Right lobe of liver (tissue), 6 donors: Measurements from ENCODE around the gene MYCBP2. TPM values are rescaled to one million over a fixed set of nuclear protein-coding genes. Genes with fewer than 3 reads are reported as not detected.

ENCODE experiments used
- ATAC-seq, 4 donors: fragments of 200-7000 bp; cut with Tn5 transposase; one replicate each; pipeline ENCODE4 v1.9.1; 2020; ENCODE audit warnings: mild to moderate bottlenecking in 4 of 4, moderate library complexity in 4 of 4
- DNase-seq, 3 donors: peaks; one replicate each; pipeline ENCODE4 v3.0.0-alpha.2; 2020
- H3K27ac ChIP-seq, 3 donors: fragments of 200-600 bp; one replicate each; pipeline ENCODE4 v1.8.0; 2022
- H3K27me3 ChIP-seq, 2 donors: fragments of 200-600 bp; one replicate each; pipeline ENCODE4 v1.8.0; 2022
- H3K36me3 ChIP-seq, 4 donors: fragments of 200-600 bp; sonication (generic) in 1 of 4; one replicate each; pipeline versions ENCODE4 v1.5.1 to v1.8.0; 2017 to 2022; ENCODE audit warnings: control low read depth in 1 of 4
- H3K4me1 ChIP-seq, 4 donors: fragments of 200-600 bp; sonication (generic) in 1 of 4; one replicate each; pipeline versions ENCODE4 v1.5.1 to v1.8.0; 2017 to 2022; ENCODE audit warnings: control low read depth in 1 of 4
- H3K4me3 ChIP-seq, 3 donors: fragments of 200-600 bp; one replicate each; pipeline ENCODE4 v1.8.0; 2022
- H3K9me3 ChIP-seq, 4 donors: fragments of 200-600 bp; sonication (generic) in 1 of 4; one replicate each; pipeline versions ENCODE4 v1.5.1 to v1.8.0; 2017 to 2022; ENCODE audit warnings: control low read depth in 1 of 4
- POLR2A ChIP-seq: fragments of 450-650 bp; IDR thresholded peaks from one replicate; pipeline ENCODE4 v1.6.1; 2017; ENCODE audit warnings: antibody characterized with exemption, mild to moderate bottlenecking
- WGBS: methylation state at CpG from one replicate; pipeline ENCODE4 v1.1.6; 2018; ENCODE audit warnings: low coverage, low lambda C conversion rate; ENCODE audit not compliant: insufficient coverage; ENCODE audit errors: missing lambda C conversion rate; 5-methylcytosine and 5-hydroxymethylcytosine counted together
- intact Hi-C, 2 donors: fragments of 100-400 bp; cut with DNase I; formaldehyde crosslinking; loops; one replicate each; pipeline versions ENCODE4 v1.11.2 to v1.14.1; 2022
- total RNA-seq, 6 experiments: library from RNA; depleted of rRNA in 2 of 6; stranded (reverse); fragments of >200 nt in 2 of 6; fragmentation: NEBNext Ultra II Directional in 3 of 6; extraction: Animal tissue kit (Norgen Biotek cat#: 25700) in 3 of 6; gene quantifications; one replicate each; pipeline versions ENCODE4 v1.1.0 to v1.2.4, GENCODE V29; 2016 to 2023
- TF ChIP-seq, protein P1 (sequence below), 4 donors: fragments of 200-600 bp in 3 of 4; fragments of 450-650 bp in 1 of 4; IDR thresholded peaks; one replicate each; pipeline versions ENCODE4 v1.5.1 to v1.8.0; 2016 to 2022; ENCODE audit warnings: antibody characterized with exemption in 4 of 4, mild to moderate bottlenecking in 2 of 4
- donor health status: DM: no; HTN: yes; CAD: no.
- donor health status: DM: no; HTN: no; CAD: no.
- donor health status: DM: no; HTN: no; CAD: no.
- donor health status: DM: no; HTN: yes; CAD: no.
- donor health status: DM: no; HTN: yes; CAD: no.

The MYCBP2 gene
- total RNA-seq, 6 experiments from 2014 or later: 27.8 to 50.1 (median 43.2) TPM

DNA sequence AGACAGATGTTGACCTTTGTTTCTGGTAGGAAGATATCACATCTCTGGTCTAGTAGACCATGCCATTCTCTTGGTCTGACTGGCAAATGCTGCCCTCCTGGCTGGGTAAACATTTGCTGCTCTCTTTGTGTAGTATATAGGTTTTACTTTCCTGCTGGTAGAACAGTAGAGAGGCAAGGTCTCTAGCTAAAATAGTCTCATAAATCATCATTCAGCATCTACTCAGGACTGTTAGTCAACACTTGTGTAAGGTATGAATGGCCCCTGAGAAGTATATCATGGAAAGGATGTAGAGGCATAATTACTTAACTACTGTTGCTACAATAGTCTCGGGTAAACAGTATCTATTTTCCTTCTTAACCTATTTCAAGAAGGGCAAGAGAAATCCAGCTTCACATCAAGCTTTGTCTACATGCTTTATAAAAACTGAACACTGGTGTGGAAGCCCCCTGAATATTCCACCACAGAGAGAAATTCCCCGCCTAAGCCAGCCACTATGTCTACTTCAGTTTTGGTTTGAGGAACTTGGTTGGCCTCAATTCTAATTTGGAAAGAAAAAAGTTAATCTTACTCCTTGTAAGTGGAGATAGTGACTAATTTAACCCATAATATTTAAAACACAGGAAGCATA, 18.4 kb upstream of the MYCBP2 start:
- H3K4me3 ChIP-seq: no peak overlapping the region
- TF ChIP-seq POLR2A: no peak
- TF ChIP-seq, protein P1, sequence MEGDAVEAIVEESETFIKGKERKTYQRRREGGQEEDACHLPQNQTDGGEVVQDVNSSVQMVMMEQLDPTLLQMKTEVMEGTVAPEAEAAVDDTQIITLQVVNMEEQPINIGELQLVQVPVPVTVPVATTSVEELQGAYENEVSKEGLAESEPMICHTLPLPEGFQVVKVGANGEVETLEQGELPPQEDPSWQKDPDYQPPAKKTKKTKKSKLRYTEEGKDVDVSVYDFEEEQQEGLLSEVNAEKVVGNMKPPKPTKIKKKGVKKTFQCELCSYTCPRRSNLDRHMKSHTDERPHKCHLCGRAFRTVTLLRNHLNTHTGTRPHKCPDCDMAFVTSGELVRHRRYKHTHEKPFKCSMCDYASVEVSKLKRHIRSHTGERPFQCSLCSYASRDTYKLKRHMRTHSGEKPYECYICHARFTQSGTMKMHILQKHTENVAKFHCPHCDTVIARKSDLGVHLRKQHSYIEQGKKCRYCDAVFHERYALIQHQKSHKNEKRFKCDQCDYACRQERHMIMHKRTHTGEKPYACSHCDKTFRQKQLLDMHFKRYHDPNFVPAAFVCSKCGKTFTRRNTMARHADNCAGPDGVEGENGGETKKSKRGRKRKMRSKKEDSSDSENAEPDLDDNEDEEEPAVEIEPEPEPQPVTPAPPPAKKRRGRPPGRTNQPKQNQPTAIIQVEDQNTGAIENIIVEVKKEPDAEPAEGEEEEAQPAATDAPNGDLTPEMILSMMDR (IDR thresholded peaks at IDR 0.05): no peak
- ATAC-seq (no peak), DNase-seq (no peak)
- intact Hi-C loops: loop anchor here in 1 of 2 donors (10.0 kb wide), 1 partner anchor 140 kb away; no protein-coding TSS in a partner anchor
- no peaks in the 10 kb centered on the region for H3K27me3 ChIP-seq
- no peaks in the 10 kb centered on the region for H3K4me1 ChIP-seq
- no peak overlapping the region for H3K27ac ChIP-seq
- WGBS: 53% methylated on average over 2 of the region's 2 CpGs
- H3K36me3 ChIP-seq: no peaks in the 10 kb centered on the region
- H3K9me3 ChIP-seq: no peaks in the 10 kb centered on the region

DNA sequence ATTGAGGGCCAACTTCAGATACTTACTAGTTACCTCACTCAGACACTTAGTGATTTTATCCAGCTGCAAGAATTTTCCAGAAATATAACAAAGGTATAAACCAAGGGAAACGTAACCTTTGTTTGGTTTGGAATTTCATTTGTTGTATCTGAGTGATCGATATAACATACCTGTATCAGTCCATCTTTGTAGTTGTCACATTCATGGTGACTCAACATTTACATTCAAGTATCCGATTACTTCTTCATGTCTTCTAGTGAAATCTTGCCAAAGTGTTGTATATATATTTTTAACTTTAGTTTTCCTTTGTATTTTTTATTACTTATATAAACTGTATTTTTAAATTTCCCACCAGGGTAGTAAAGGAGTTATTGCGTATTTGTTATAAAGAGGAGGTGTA, 16.9 kb upstream of the MYCBP2 start:
- 95% methylated on average over 4 of the region's 4 CpGs for WGBS
- H3K4me1 ChIP-seq: no peaks in the 10 kb centered on the region

DNA sequence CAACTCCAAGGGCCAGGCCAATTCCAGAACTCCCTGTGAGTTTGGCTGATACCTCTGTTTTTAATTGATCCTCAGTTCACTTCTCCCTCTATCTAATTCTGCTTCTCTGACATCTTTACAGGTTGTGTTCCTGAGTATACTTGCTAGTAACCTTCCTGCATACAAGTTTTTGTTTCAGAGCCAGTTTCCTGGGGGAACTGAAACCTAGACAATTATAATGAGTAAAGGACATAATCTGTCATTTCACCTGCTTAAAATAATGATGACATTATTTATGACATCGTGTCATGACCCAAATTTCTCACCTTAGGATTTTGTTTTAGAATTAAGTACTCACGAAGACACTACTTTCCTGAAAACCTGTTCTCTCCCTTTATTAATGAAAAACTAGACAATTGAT, 12.5 kb upstream of the MYCBP2 start:
- no peaks in the 10 kb centered on the region for H3K27me3 ChIP-seq
- intact Hi-C loops: no loop called here
- 70% methylated on average over 2 of the region's 2 CpGs for WGBS
- H3K36me3 ChIP-seq: no peaks in the 10 kb centered on the region
- TF ChIP-seq, protein P1 (IDR thresholded peaks at IDR 0.05): no peak
- TF ChIP-seq POLR2A: no peak
- ATAC-seq (peak in 1 of 4 donors; percentile 13), DNase-seq (no peak)
- no peaks in the 10 kb centered on the region for H3K9me3 ChIP-seq
- no peaks in the 10 kb centered on the region for H3K4me1 ChIP-seq
- no peak overlapping the region for H3K4me3 ChIP-seq
- no peak overlapping the region for H3K27ac ChIP-seq

More for the DNA sequence above, 16.9 kb upstream of the MYCBP2 start:
- TF ChIP-seq POLR2A: no peak
- TF ChIP-seq, protein P1 (IDR thresholded peaks at IDR 0.05): no peak
- no peak overlapping the region for H3K27ac ChIP-seq
- H3K36me3 ChIP-seq: no peaks in the 10 kb centered on the region
- H3K4me3 ChIP-seq: no peak overlapping the region
- DNase-seq: no peak
- no peaks in the 10 kb centered on the region for H3K9me3 ChIP-seq
- intact Hi-C loops: loop anchor here in 1 of 2 donors (10.0 kb wide), 1 partner anchor 141 kb away; no protein-coding TSS in a partner anchor
- no peaks in the 10 kb centered on the region for H3K27me3 ChIP-seq
- ATAC-seq: no peak

DNA sequence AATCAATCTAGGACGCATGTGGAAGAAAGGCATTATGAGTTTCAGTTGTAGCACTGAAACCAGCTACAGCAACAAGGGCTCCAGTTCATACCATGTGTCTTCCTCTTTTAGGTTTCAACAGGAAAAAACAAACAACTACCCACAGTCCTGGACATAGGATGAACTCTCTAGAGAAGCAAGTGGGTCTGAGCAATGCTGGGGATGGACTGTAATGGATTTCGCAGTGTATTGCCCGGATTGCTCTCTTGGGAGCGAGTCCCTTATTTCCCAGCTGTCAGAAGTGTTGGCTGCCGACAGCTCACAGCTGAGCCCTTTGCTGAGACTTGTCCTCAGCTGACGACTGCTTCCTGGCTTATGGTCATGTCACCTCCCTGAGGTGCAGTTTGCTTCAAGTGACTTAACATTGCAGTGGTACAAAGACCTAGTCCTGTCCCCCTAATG, 12.1 kb upstream of the MYCBP2 start:
- no peak overlapping the region for H3K4me3 ChIP-seq
- DNase-seq (no peak), ATAC-seq (peak; percentile 43 to 76 (median 50))
- intact Hi-C loops: no loop called here
- no peaks in the 10 kb centered on the region for H3K4me1 ChIP-seq
- WGBS: 60% methylated on average over 1 of the region's 6 CpGs
- H3K27ac ChIP-seq: no peak overlapping the region
- TF ChIP-seq, protein P1 (IDR thresholded peaks at IDR 0.05): no peak
- no peak for TF ChIP-seq POLR2A
- H3K36me3 ChIP-seq: no peaks in the 10 kb centered on the region
- no peaks in the 10 kb centered on the region for H3K9me3 ChIP-seq
- no peaks in the 10 kb centered on the region for H3K27me3 ChIP-seq
